HUES64 (cell line): ENCODE measurements around the gene HSPB2.

Experiments
- H3K27ac ChIP-seq: 2 replicates; pipeline ENCODE4 v1.7.0; 2013; ENCODE audit warnings: low read depth, low read length, inconsistent platforms
- H3K27me3 ChIP-seq: 2 replicates; pipeline ENCODE4 v1.6.1; 2013; ENCODE audit warnings: mild to moderate bottlenecking, low read length; ENCODE audit not compliant: insufficient read depth
- H3K36me3 ChIP-seq: 2 replicates; pipeline ENCODE4 v1.6.1; 2013; ENCODE audit warnings: mild to moderate bottlenecking, low read length; ENCODE audit not compliant: insufficient read depth
- H3K4me1 ChIP-seq: 2 replicates; pipeline ENCODE4 v1.6.1; 2013; ENCODE audit warnings: mild to moderate bottlenecking, low read length, moderate library complexity; ENCODE audit not compliant: insufficient read depth
- H3K4me3 ChIP-seq: 2 replicates; pipeline ENCODE4 v1.5.1; 2013; ENCODE audit warnings: mild to moderate bottlenecking, low read length, moderate library complexity
- H3K9ac ChIP-seq: 2 replicates; pipeline ENCODE4 v1.6.1; 2013; ENCODE audit warnings: mild to moderate bottlenecking, low read depth, low read length
- H3K9me3 ChIP-seq: 2 replicates; pipeline ENCODE4 v1.6.1; 2013; ENCODE audit warnings: low read depth, low read length; ENCODE audit not compliant: insufficient read depth
- WGBS: fragments of 150-250, 120-280 bp; methylation state at CpG from one replicate; pipeline ENCODE4 v1.1.7; 2013; ENCODE audit warnings: missing lambda C conversion rate; 5-methylcytosine and 5-hydroxymethylcytosine counted together

HSPB2 gene

DNA sequence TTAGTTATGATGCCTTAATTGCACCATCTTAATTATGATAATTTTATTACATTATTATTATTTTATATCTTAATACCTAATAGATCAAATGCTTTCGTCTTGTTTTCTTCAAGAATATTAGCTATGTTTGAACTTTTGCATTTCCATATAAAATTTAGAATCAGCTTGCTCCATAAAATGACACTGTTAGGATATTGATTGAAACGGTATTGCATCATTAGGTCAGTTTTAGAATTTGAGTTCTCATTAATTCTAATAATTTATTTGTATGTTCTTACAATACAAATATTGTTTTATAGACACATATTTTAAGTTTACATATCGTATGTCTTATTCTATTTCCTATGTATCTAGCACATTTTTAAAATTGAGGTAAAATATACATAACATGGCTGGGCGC, 26.5 kb upstream of the HSPB2 start:
- 100% methylated on average over 3 of the region's 4 CpGs for WGBS
- Histone ChIP-seq H3K4me3 (no peak overlapping the region), H3K9ac (no peak overlapping the region)

DNA sequence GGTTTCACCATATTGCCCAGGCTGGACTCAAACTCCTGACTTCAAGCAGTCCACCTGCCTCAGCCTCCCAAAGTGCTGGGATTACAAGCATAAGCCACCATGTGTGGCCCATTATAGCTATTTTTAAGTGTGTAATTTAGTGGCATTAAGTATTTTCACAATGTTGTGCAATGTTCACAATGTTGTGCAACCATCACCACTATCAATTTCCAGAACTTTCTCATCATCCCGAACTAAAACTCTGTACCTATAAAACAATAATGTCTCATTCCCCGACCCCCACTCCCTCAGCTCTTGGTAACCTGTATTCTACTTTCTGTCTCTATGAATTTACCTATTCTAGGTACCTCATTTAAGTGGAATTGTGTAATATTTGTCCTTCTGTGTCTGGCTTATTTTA, 25.7 kb upstream of the HSPB2 start:
- Histone ChIP-seq H3K27ac (no peak overlapping the region), H3K4me3 (no peak overlapping the region), H3K27me3 (no peaks in the 10 kb centered on the region), H3K9me3 (no peaks in the 10 kb centered on the region), H3K4me1 (no peaks in the 10 kb centered on the region), H3K9ac (no peak overlapping the region), H3K36me3 (no peaks in the 10 kb centered on the region)
- WGBS: 86% methylated on average over 2 of the region's 2 CpGs

More for the DNA sequence above, 26.5 kb upstream of the HSPB2 start:
- H3K9me3 ChIP-seq: no peaks in the 10 kb centered on the region
- H3K36me3 ChIP-seq: no peaks in the 10 kb centered on the region
- H3K27ac ChIP-seq: no peak overlapping the region
- no peaks in the 10 kb centered on the region for H3K27me3 ChIP-seq
- no peaks in the 10 kb centered on the region for H3K4me1 ChIP-seq

DNA sequence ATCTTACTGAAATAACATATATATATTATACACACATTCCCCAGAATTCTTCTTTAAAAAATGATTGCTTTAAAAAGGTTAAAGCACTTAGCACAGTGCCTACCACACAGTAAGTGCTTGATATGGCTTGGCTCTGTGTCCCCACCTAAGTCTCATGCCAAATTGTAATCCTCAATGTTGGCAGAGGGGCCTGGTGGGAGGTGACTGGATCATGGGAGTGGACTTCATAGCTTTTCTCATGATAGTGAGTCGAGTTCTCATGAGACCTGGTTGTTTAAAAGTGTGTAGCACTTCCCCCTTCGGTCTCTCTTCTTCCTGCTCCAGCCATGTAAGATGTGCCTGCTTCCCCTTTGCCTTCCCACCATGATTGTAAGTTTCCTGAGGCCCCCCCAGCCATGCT, 7.1 kb upstream of the HSPB2 start:
- 86% methylated on average over 2 of the region's 2 CpGs for WGBS
- H3K27ac ChIP-seq: no peak overlapping the region
- no peaks in the 10 kb centered on the region for H3K9me3 ChIP-seq
- no peak overlapping the region for H3K4me3 ChIP-seq
- H3K4me1 ChIP-seq: no peaks in the 10 kb centered on the region
- no peak overlapping the region for H3K9ac ChIP-seq
- H3K27me3 ChIP-seq: no peaks in the 10 kb centered on the region
- no peaks in the 10 kb centered on the region for H3K36me3 ChIP-seq

DNA sequence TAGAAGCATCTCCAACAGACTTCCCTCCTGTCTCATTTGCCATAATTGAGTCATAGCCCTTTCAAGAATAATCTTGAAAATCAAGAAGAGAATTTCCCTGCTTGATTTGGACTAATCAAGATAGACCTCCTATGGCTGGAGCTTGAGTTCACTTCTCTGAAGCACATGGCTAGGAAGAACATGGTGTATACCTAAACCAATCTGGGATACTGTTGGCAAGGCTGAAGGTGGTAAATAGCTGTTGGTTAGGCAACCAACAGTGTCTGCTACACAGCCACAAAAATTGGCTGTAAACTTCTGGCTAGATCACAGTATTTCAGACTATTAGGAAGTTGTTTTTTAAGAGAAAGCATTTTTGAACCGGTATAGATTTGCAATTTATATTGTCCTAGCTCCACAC, 5.9 kb upstream of the HSPB2 start:
- peaks cover 5% of the 10 kb centered on the region for H3K4me1 ChIP-seq
- no peak overlapping the region for H3K4me3 ChIP-seq
- H3K27ac ChIP-seq: no peak overlapping the region
- WGBS: 80% methylated on average over 1 of the region's 1 CpG
- no peaks in the 10 kb centered on the region for H3K9me3 ChIP-seq
- no peaks in the 10 kb centered on the region for H3K36me3 ChIP-seq
- H3K9ac ChIP-seq: no peak overlapping the region
- H3K27me3 ChIP-seq: no peaks in the 10 kb centered on the region

DNA sequence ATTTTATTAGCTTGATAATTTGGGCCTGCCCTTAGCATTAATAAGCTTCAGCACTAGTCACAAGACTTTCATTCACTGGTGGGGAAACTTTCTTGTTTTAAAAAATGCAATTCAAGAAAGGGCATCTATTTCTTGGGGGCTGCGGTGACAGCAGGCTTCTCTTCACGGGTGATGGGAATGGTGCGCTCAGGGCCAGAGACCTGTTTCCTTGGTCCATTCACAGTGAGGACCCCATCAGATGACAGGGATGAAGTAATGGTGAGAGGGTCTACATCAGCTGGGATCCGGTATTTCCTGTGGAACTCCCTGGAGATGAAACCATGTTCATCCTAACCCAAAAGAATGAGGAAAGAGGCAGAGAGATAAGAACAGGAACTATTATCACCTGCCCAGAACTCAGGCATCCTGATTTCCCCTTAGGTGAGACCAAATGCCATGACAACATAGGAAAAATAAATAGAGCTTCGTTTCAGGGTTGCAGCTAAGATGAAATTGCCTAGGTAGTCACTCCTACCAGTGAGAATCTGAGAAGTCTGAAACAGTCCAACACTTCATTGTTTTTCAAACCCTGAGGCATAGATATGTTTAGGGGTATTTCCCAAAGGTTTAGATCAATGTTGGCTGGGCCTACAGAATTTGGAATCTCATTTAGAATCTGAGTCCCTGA, 3.8 kb upstream of the HSPB2 start:
- Histone ChIP-seq H3K9me3 (no peaks in the 10 kb centered on the region), H3K4me3 (no peak overlapping the region), H3K27me3 (no peaks in the 10 kb centered on the region), H3K9ac (no peak overlapping the region), H3K36me3 (no peaks in the 10 kb centered on the region), H3K27ac (no peak overlapping the region), H3K4me1 (peaks cover 12% of the 10 kb centered on the region)
- WGBS: 96% methylated on average over 5 of the region's 5 CpGs

DNA sequence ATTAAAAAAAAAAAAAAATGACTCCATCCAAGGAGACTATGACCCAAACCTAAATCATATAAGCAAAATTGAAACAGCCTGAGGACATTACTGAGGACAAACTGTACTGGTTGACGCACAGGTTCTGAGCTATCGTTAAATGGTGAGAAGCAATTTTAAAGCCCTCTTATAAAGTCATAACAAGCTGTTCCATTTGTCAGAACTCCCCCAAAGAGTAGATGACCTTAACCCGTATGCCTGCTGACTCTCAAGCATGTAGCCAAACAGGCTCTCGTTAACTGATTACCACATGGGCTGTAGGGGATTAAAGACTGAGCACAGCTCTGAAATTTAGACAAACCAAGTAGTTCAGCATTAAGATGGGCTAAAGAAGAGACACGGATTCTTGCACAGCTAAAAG, 3.2 kb upstream of the HSPB2 start:
- Histone ChIP-seq H3K9ac (no peak overlapping the region), H3K4me3 (no peak overlapping the region), H3K27ac (no peak overlapping the region), H3K9me3 (no peaks in the 10 kb centered on the region), H3K4me1 (peaks cover 12% of the 10 kb centered on the region), H3K27me3 (no peaks in the 10 kb centered on the region), H3K36me3 (no peaks in the 10 kb centered on the region)
- 90% methylated on average over 5 of the region's 5 CpGs for WGBS

DNA sequence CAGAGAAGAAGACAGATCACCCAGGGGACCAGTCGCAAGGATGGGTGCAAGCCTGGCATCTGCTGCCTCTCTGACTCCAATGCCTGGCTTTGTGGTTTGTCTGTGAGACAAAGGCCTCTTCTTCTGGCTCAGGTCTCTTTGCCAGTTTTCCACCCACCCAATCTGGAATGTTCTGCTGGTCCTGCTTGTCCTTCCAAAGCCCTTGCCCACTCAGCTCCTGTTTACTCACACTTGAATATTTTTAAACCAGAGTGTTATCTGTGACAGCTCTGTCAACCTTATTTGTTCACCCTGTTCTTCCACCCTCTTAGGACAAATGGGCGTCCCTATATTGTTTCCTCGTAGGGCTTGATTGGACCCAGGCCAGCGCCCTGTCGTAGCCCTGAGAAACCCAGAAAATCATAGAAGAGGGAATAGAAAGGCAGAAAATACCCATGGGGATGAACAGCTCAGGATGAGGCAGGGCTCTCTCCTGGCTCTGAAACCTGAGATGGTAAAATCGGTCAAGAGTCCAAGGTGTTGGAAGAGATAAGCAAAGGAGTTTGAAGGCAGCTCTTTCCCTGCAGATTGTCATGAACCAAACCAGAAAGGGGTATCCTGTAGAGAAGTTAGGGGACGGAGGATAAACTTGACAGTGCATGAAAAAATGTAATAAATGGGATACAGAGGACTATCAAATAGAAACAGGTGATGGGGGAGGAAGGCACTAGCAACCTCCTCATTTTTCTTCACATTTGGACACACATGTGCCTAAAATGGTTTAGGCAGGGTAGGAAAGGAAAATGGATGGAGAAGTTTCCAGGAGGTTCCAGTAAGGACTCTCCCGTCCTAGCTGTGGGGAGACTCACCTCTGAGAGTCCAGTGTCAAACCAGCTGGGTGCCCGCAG, 1.6 kb upstream of the HSPB2 start:
- Histone ChIP-seq H3K9me3 (no peaks in the 10 kb centered on the region), H3K27ac (no peak overlapping the region), H3K36me3 (no peaks in the 10 kb centered on the region), H3K4me1 (peaks cover 12% of the 10 kb centered on the region), H3K27me3 (no peaks in the 10 kb centered on the region), H3K4me3 (no peak overlapping the region), H3K9ac (no peak overlapping the region)
- WGBS: 93% methylated on average over 9 of the region's 9 CpGs

DNA sequence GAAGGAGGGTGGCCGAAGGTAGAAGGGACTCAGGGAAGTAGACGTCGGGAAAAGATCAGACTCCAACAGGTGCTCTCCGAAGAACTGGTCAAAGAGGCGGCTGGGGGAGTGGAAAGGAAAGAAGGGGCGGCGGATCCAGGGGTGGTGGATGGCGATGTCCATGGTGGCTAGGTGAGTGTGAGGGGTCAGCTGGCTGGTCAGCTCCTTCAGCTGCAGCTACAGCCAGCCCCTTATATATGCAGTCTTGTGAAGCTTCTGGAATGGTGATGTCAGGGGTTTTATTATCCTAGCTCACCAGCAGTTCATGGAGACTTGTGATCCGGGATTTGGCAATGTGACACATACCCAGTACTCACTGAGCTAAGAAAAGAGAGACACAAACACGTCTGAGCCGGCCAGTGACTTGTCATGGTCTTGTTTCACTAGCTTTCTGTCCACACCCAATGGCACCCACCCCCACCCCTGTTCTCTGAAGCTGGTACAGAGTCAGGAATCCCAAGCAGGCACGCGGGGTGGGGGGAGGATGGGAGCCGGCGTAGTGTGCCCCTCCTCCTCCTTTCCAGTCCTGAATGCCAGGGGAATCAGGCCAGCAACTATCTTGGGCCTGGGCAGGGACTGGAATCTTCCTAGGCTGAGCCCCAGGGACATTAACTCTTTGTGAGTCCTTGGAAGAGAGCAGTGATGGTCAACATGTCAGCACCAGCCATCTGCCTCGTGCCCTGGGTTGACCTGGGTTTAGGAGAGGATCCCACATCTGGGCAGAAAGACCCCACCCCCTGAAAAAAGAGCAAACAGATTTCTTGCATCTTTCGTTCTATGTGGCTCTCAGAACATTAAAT, 752 bp upstream of the HSPB2 start, which contains the start of gene CRYAB:
CRYAB (minus strand) TSS at position 208 of the 839 bp plus-strand sequence; CDS start at position 162, 46 bp downstream.
- Histone ChIP-seq H3K4me3 (no peak within 1 kb of the TSS; the same call in 1 of the 2 replicates), H3K27me3 (no peaks in the 10 kb centered on the region), H3K4me1 (peaks cover 12% of the 10 kb centered on the region), H3K36me3 (no peaks in the 10 kb centered on the region), H3K27ac (no peak within 1 kb of the TSS), H3K9me3 (no peaks in the 10 kb centered on the region), H3K9ac (peak within 1 kb of the TSS; percentile 17; the same call in 1 of the 2 replicates)
- WGBS: 69% methylated on average over 17 of the region's 17 CpGs

DNA sequence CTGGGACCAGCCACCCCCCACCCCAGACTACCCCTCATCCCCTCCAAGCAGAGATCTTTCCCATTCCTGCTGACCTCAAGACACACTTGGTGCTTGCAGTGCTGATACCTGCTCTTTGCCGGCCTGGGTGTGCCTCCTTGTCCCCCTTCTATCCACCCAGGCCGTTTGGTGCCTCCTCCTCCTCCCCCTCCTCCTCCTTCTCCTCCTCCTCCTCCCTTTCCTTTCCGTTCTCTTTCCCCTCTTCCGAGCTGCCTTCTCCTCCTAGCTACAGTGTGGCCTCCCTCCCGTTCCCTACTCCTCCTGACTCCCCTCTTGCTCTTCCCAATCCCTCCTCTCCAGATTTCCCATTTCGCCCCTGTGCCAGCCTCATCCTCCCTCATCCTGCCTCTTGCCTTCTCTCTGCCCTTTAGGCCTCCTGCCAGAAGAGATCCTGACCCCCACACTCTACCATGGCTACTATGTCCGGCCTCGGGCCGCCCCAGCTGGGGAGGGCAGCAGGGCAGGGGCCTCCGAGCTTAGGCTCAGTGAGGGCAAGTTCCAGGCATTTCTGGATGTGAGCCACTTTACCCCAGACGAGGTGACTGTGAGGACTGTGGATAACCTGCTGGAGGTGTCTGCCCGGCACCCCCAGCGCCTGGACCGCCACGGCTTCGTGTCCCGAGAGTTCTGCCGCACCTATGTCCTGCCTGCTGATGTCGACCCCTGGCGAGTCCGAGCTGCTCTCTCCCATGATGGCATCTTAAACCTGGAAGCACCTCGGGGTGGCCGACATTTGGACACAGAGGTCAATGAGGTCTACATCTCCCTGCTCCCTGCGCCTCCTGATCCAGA, 712 bp downstream of the HSPB2 start:
- Histone ChIP-seq H3K9ac (no peak overlapping the region), H3K27ac (no peak overlapping the region), H3K4me1 (peaks cover 16% of the 10 kb centered on the region), H3K9me3 (no peaks in the 10 kb centered on the region), H3K27me3 (no peaks in the 10 kb centered on the region), H3K4me3 (no peak overlapping the region), H3K36me3 (no peaks in the 10 kb centered on the region)
- WGBS: 85% methylated on average over 24 of the region's 24 CpGs

DNA sequence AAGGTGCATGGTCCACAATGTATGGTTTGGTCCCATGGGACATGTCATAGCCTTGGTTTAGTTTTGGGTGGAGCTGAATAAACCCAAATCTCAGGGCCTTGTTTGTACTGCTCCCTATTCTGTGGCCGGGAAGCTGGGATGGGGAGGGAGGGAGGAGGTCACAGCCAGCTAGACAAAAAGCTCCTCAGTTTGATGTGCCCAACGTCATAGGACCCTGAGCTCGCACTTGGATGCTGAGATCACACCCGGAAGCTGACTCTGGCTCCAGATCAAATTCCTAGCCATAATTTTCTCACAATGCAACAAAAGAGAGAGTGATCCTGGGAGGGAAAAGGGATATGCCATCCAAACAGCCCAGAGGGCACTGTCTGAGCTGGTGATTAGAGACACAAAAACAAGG, 1.5 kb downstream of the HSPB2 start:
- H3K27ac ChIP-seq: no peak overlapping the region
- WGBS: 86% methylated on average over 4 of the region's 4 CpGs

More for the DNA sequence above, 1.5 kb downstream of the HSPB2 start:
- H3K4me3 ChIP-seq: no peak overlapping the region
- H3K27me3 ChIP-seq: no peaks in the 10 kb centered on the region
- H3K4me1 ChIP-seq: peaks cover 20% of the 10 kb centered on the region
- H3K36me3 ChIP-seq: no peaks in the 10 kb centered on the region
- no peaks in the 10 kb centered on the region for H3K9me3 ChIP-seq
- H3K9ac ChIP-seq: no peak overlapping the region
